K562 (cell line): Measurements from ENCODE around the gene FAM20B. TPM values are rescaled to one million over a fixed set of nuclear protein-coding genes. Genes with fewer than 3 reads are reported as not detected.
"Not testable (repeated sequence)": the region's sequence is repeated elsewhere in the genome, so short reads cannot be mapped to it uniquely, and the experiment has no call there.

ENCODE experiments used
- ATAC-seq: fragments of 200-7000 bp; cut with Tn5 transposase; 3 replicates; pipeline ENCODE4 v1.9.1; 2020; ENCODE audit warnings: moderate library complexity
- BruUV-seq: library from RNA; stranded (reverse); fragments of 400-500 nt; replicated peaks from 2 replicates; lab custom pipeline; 2021; lab: Mats Ljungman, UMichigan
- CTCF ChIA-PET: fragments of 300-600 bp; formaldehyde crosslinking; extraction: SDS; loops from one replicate; lab custom pipeline; 2021; ENCODE audit warnings: low intra/inter-chr PET ratio; lab: Yijun Ruan, JAX
- POLR2A ChIA-PET: fragments of 300-600, 350-650 bp; sonication (Branson Sonifier 250); formaldehyde crosslinking; extraction: SDS; loops from one replicate; lab custom pipeline; 2021; ENCODE audit warnings: antibody characterized with exemption, inconsistent platforms; lab: Yijun Ruan, JAX
- DNase-seq, 4 experiments: peaks; one replicate each; pipeline versions ENCODE4 v3.0.0 to v3.0.0-alpha.2; 2011 to 2018; ENCODE audit warnings: low spot score in 3 of 4, mixed read lengths in 3 of 4; ENCODE audit errors: extremely low read depth in 1 of 4
- FAIRE-seq: peaks from 2 replicates; lab custom pipeline; 2011; peaks lifted over from hg19 to GRCh38; lab: Jason Lieb, UNC
- H2AFZ ChIP-seq: 2 replicates; pipeline ENCODE4 v1.6.0; 2011; ENCODE audit warnings: low read depth, low read length, control low read depth, inconsistent platforms
- H3K27ac ChIP-seq: fragments of 200-600 bp; 3 replicates; pipeline ENCODE4 v1.8.0; 2011; ENCODE audit warnings: low read depth, mild to moderate bottlenecking, control low read depth, inconsistent platforms, low read length, moderate library complexity, mixed read lengths; ENCODE audit errors: extremely low read depth
- H3K27me3 ChIP-seq, 2 experiments: fragments of 300-600 bp in 1 of 2; 2 replicates in 1 of 2; 3 replicates in 1 of 2; pipeline versions ENCODE4 v1.6.0 to v1.8.0; 2011; ENCODE audit warnings: inconsistent platforms in 2 of 2, low read length in 2 of 2, mild to moderate bottlenecking in 1 of 2, mixed read lengths in 1 of 2, moderate library complexity in 1 of 2; ENCODE audit not compliant: control insufficient read depth in 2 of 2, insufficient read depth in 2 of 2
- H3K36me3 ChIP-seq: fragments of 300-600 bp; 3 replicates; pipeline ENCODE4 v1.8.0; 2011; ENCODE audit warnings: mild to moderate bottlenecking, low read length, inconsistent platforms; ENCODE audit not compliant: control insufficient read depth, insufficient read depth
- H3K4me1 ChIP-seq, 2 experiments: fragments of 200-600 bp in 1 of 2; replicated peaks in 1 of 2; 2 replicates in 1 of 2; 3 replicates in 1 of 2; pipeline versions ENCODE4 v1.5.1 to v1.8.0; 2011; ENCODE audit warnings: inconsistent platforms in 2 of 2, low read length in 2 of 2, mild to moderate bottlenecking in 1 of 2, mixed read lengths in 1 of 2, moderate library complexity in 1 of 2; ENCODE audit not compliant: control insufficient read depth in 2 of 2, insufficient read depth in 2 of 2
- H3K4me2 ChIP-seq: 2 replicates; pipeline ENCODE4 v1.6.1; 2011; ENCODE audit warnings: low read length, control low read depth, inconsistent platforms, mixed read lengths; ENCODE audit not compliant: insufficient read depth
- H3K4me3 ChIP-seq: fragments of 200-600 bp; sonication (generic), shearing (Covaris generic); 2 replicates; pipeline ENCODE4 v1.5.1; 2016; ENCODE audit warnings: control low read depth, inconsistent platforms
- H3K79me2 ChIP-seq: fragments of 200-600 bp; 3 replicates; pipeline ENCODE4 v1.8.0; 2011; ENCODE audit warnings: low read length, inconsistent platforms; ENCODE audit not compliant: control insufficient read depth, insufficient read depth
- H3K9ac ChIP-seq, 2 experiments: 2 replicates each; pipeline versions ENCODE4 v1.6.0 to v1.6.1; 2011; ENCODE audit warnings: low read depth in 2 of 2, low read length in 2 of 2, control low read depth in 1 of 2, inconsistent platforms in 1 of 2, mild to moderate bottlenecking in 1 of 2, mixed read lengths in 1 of 2; ENCODE audit not compliant: insufficient read depth in 1 of 2
- H3K9me1 ChIP-seq: one replicate; pipeline ENCODE4 v1.6.0; 2011; ENCODE audit warnings: inconsistent platforms, mild to moderate bottlenecking, low read length, moderate library complexity; ENCODE audit not compliant: control insufficient read depth, insufficient read depth
- H3K9me3 ChIP-seq: replicated peaks from 2 replicates; pipeline ENCODE4 v1.5.1; 2011; ENCODE audit warnings: low read depth, low read length, inconsistent platforms; ENCODE audit not compliant: control insufficient read depth, insufficient read depth
- H4K20me1 ChIP-seq: replicated peaks from 2 replicates; pipeline ENCODE4 v1.6.1; 2011; ENCODE audit warnings: low read length, inconsistent platforms, mixed read lengths; ENCODE audit not compliant: control insufficient read depth, insufficient read depth
- ELF4 ChIP-seq: fragments of 450-650 bp; formaldehyde crosslinking; IDR thresholded peaks from 2 replicates; pipeline ENCODE4 v1.4.0; 2022; ENCODE audit warnings: missing genetic modification characterization
- HBP1 ChIP-seq: fragments of 450-650 bp; formaldehyde crosslinking; IDR thresholded peaks from 2 replicates; pipeline ENCODE4 v1.4.0; 2022; ENCODE audit warnings: missing genetic modification characterization
- MNT ChIP-seq, 2 experiments: fragments of 450-650 bp; conservative IDR thresholded peaks; 2 replicates each; pipeline ENCODE4 v1.6.1; 2017; ENCODE audit warnings: mild to moderate bottlenecking in 2 of 2, moderate library complexity in 2 of 2
- RBFOX2 ChIP-seq: fragments of 200-400 bp; formaldehyde crosslinking; IDR thresholded peaks from 2 replicates; pipeline ENCODE4 v1.6.1; 2017; ENCODE audit warnings: low read depth, mild to moderate bottlenecking, low read length, moderate library complexity
- SMAD4 ChIP-seq: fragments of 250-450 bp; sonication (Bioruptor Pico); conservative IDR thresholded peaks from 2 replicates; pipeline ENCODE4 v1.8.0; 2021; ENCODE audit warnings: inconsistent platforms, mild to moderate bottlenecking, moderate library complexity
- ZBTB17 ChIP-seq: fragments of 450-650 bp; formaldehyde crosslinking; IDR thresholded peaks from 2 replicates; pipeline ENCODE4 v1.4.0; 2020; ENCODE audit warnings: mild to moderate bottlenecking
- ZBTB34 ChIP-seq: fragments of 250-450 bp; sonication (Bioruptor Pico); IDR thresholded peaks from 2 replicates; pipeline ENCODE4 v1.8.0; 2021; ENCODE audit warnings: mild to moderate bottlenecking, moderate library complexity
- ZBTB7A ChIP-seq: IDR thresholded peaks from 2 replicates; pipeline ENCODE4 v1.6.1; 2011; ENCODE audit warnings: low read depth, mild to moderate bottlenecking, low read length, moderate library complexity, borderline replicate concordance; ENCODE audit not compliant: control insufficient read depth
- ZNF583 ChIP-seq: fragments of 250-450 bp; sonication (Bioruptor Pico); IDR thresholded peaks from 2 replicates; pipeline ENCODE4 v1.4.0; 2020
- WGBS: fragments of 100-300 bp; shearing (Covaris generic); methylation state at CpG from one replicate; pipeline ENCODE4 v1.1.6; 2016; ENCODE audit warnings: low coverage, mixed read lengths; ENCODE audit not compliant: insufficient coverage; ENCODE audit errors: missing lambda C conversion rate; 5-methylcytosine and 5-hydroxymethylcytosine counted together
- in situ Hi-C: fragments of 300-500 bp; cut with MboI; formaldehyde crosslinking; loops from 4 replicates; pipeline ENCODE4 v1.15.0; 2018; ENCODE audit warnings: inconsistent platforms, mixed read lengths
- intact Hi-C: fragments of 100-400 bp; cut with micrococcal nuclease; formaldehyde crosslinking; loops from 2 replicates; pipeline ENCODE4 v1.14.2; 2022
- polyA plus RNA-seq, 8 experiments: library from polyadenylated mRNA; depleted of rRNA in 4 of 8; stranded (reverse) in 5 of 8; unstranded in 3 of 8; fragments of >200 nt; fragmentation: Nextera tagmentation in 2 of 8; fragmentation: Illumina TruSeq in 1 of 8; extraction: Ambion mirVana in 2 of 8; extraction: Trizol in 1 of 8; gene quantifications; 2 replicates each; pipeline versions ENCODE4 v1.2.1 to v1.2.3, GENCODE V29; 2011 to 2014; ENCODE audit warnings: inconsistent platforms in 1 of 8, missing spikeins in 1 of 8
- total RNA-seq, 7 experiments: library from RNA; depleted of rRNA in 6 of 7; stranded (reverse); fragments of >200 nt in 6 of 7; fragmentation: Illumina TruSeq in 2 of 7; extraction: Trizol in 2 of 7; gene quantifications; 2 replicates each; pipeline versions ENCODE4 v1.2.1 to v1.2.3, GENCODE V29; 2011 to 2021; ENCODE audit warnings: low replicate concordance in 1 of 7
- TF ChIP-seq, protein P1 (sequence below), 3 experiments: fragments of 200-800 bp in 1 of 3; sonication (Bioruptor generic) in 1 of 3; sonication (generic) in 1 of 3; formaldehyde crosslinking in 1 of 3; IDR thresholded peaks; 2 replicates each; pipeline versions ENCODE4 v1.6.1 to v1.8.0; 2016 to 2022; ENCODE audit warnings: mild to moderate bottlenecking in 2 of 3, missing compliant biosample characterization in 2 of 3, missing genetic modification characterization in 2 of 3, missing genetic modification reagents in 1 of 3

FAM20B gene
- total and polyA plus RNA-seq, 9 of the 15 experiments (the other 6 are each of a cell fraction or from before 2014, with no cell fraction given) = 7.2 to 67.5 (median 42.9) TPM

DNA sequence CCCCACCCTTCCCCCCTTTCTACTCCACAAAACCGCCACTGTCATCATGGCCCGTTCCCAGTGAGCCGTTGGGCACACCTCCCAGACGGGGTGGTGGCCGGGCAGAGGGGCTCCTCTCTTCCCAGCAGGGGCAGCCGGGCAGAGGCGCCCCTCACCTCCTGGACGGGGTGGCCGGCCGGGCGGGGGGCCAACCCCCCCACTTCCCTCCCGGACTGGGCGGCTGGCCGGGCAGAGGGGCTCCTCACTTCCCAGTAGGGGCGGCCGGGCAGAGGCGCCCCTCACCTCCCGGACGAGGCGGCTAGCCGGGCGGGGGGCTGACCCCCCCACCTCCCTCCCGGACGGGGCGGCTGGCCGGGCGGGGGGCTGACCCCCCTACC lies 14.5 kb downstream of the FAM20B start:
- H3K4me1 ChIP-seq = peaks cover 38 to 42% of the 10 kb centered on the region in 2 experiments; a peak in 4 of 5 replicates
- 35% methylated on average over 5 of the region's 27 CpGs for WGBS
- FAIRE-seq, intact Hi-C loops, BruUV-seq, H3K27me3 ChIP-seq, H3K4me3 ChIP-seq, in situ Hi-C loops, H3K36me3 ChIP-seq, CTCF ChIA-PET, ATAC-seq, H3K9me1 ChIP-seq, H3K9me3 ChIP-seq, H2AFZ ChIP-seq, DNase-seq: not testable (repeated sequence)
- H3K27ac ChIP-seq = peak overlapping the region; percentile 72
- peak overlapping the region; percentile 30 to 45; a peak in 2 of 4 replicates for H3K9ac ChIP-seq
- peaks cover 12% of the 10 kb centered on the region for H4K20me1 ChIP-seq
- peaks cover 74% of the 10 kb centered on the region for H3K79me2 ChIP-seq
- H3K4me2 ChIP-seq = peak overlapping the region; percentile 32; the same call in 1 of the 2 replicates
- POLR2A ChIA-PET = interaction anchor here (3.6 kb wide), 1 partner anchor 12 kb away, joined by 29 read pairs; no protein-coding TSS in a partner anchor
- 0 out of 2 replicates have a peak, but pooled peaks have one; percentile 1 for TF ChIP-seq ZBTB17 (CRISPR knock-in tag)
- TF ChIP-seq HBP1 (CRISPR knock-in tag) = 0 out of 2 replicates have a peak, but pooled peaks have one; percentile 27
- TF ChIP-seq, protein P1, sequence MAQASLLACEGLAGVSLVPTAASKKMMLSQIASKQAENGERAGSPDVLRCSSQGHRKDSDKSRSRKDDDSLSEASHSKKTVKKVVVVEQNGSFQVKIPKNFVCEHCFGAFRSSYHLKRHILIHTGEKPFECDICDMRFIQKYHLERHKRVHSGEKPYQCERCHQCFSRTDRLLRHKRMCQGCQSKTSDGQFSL (CRISPR knock-in tag; IDR thresholded peaks at IDR 0.05) = peak; percentile 61; the same call in 1 of the 2 replicates
- TF ChIP-seq, protein P1 (tag; IDR thresholded peaks at IDR 0.05) = peak in 1 of 2 experiments; percentile 47; a peak in 1 of 4 replicates
- peak; percentile 42; the same call in 1 of the 2 replicates for TF ChIP-seq ZBTB34 (CRISPR knock-in tag)
- peak in 1 of 2 experiments; percentile 16; a peak in 1 of 4 replicates for TF ChIP-seq MNT (conservative IDR thresholded peaks at IDR 0.05)
- TF ChIP-seq ZBTB7A = 0 out of 2 replicates have a peak, but pooled peaks have one; percentile 16
- TF ChIP-seq SMAD4 (CRISPR knock-in tag) = 0 out of 2 replicates have a peak, but pooled peaks have one; percentile 33
- 0 out of 2 replicates have a peak, but pooled peaks have one; percentile 18 for TF ChIP-seq ELF4
- peak; percentile 36; the same call in 1 of the 2 replicates for TF ChIP-seq RBFOX2
- 0 out of 2 replicates have a peak, but pooled peaks have one; percentile 19 for TF ChIP-seq ZNF583 (CRISPR knock-in tag)
